Suppressor macrophage treated with lipopolysaccharide for 1 hour (primary cell): ENCODE measurements around the gene AMELX.

Source experiments
- DNase-seq, 3 donors: peaks; one replicate each; pipeline ENCODE4 v3.0.0-alpha.2; 2020 to 2022

Gene AMELX

DNA sequence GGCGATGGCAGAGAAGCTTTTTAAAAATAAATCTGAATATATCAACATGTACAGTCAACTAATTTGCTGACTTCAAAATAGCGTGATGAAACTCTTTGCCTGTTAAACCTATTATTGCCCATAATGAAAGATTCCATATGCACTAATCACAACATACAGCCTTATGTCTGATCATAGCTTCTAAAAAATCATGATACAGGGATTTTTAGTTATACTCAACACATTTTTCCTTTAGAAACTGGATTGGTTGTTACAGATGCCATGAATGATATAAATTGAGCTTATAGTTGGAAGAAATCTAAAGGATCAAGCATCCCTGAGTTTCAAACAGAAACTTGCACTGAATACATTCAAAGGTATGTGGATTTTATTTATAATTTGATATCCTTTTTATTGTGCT, at the start of gene AMELX:
Gene AMELX (plus strand): TSS at position 301 of the 400 bp plus-strand sequence. CDS start 1,376 bp downstream, outside the sequence.
- DNase-seq = no peak

GRCh38 chrX:11244636-11245035, 48.6 kb upstream of the AMELX start:
- DNase-seq = no peak

DNA sequence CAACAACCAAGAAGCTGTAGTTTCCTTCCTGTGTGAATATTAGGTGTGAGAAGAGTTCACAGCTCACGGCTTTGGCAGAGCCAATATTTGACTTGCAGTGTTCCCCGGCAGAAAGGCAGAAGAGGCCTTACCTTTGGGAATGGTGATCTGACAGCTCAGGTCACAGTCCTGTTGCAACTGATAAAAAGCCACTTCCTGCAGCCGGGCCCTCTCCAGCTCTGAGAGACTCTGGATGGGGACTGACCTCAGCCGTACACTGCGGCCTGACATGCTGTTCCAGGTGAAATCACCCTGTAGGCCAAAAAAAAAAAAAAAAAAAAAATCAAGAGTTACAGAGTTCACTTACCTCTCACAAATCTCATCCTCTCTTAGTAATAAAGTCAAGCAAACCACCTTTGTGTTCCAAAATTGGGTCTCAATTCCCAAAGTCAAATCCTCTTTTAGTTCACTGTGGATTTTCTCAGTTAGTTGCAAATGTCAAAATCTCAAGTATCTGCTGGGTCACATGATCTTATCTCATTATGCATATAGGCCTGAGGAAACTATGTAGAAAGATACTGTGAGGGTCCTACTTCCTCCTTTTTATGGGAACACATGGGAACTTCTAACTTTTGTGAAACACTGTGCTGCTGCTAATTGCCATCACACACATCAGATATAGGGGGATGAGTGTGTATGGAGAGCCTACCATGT, 38.6 kb upstream of the AMELX start:
- no peak for DNase-seq

GRCh38 chrX:11257290-11257689, 35.9 kb upstream of the AMELX start:
- no peak for DNase-seq

GRCh38 chrX:11257711-11258110, 35.5 kb upstream of the AMELX start:
- no peak for DNase-seq

DNA sequence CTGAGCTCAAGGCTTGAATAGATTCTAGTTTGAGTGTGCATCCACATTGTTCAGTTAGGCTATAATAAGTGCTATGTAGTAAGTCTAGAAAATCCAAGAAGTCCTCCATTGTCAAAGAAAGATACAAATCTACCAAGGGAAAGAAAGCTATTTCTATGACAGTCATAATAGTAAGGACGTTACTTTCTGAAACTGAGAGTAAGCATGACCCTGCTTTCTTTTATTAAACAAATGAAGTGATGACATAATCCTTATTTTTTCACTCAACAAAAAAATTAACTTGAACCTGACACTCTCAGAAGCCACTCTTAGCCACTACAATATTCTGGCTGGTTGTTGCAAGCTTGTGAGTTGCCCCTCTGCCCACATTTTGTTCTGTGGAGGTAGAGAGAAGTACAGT, 33.8 kb upstream of the AMELX start:
- no peak for DNase-seq

- no peak for DNase-seq
Measured at GRCh38 chrX:11261260-11261659, 32.0 kb upstream of the AMELX start.

DNA sequence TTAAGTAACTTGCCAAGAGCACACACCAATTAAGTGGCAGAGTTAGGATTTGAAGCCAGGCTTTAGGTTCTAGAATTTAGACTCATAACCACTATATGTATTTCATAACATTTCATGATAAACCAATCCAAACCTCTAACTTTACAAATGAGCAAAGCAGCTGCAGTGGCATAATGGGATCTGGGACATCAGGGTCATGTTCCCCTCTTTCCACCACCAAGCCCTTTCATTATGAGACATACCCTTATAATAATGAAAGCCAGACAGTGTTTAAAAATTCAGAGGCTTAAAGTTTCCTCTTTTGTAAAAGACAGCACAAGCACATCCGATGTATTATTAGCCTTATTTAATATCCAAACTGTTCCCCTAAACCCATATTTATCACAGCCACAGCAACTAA, 28.3 kb upstream of the AMELX start:
- DNase-seq = no peak

DNA sequence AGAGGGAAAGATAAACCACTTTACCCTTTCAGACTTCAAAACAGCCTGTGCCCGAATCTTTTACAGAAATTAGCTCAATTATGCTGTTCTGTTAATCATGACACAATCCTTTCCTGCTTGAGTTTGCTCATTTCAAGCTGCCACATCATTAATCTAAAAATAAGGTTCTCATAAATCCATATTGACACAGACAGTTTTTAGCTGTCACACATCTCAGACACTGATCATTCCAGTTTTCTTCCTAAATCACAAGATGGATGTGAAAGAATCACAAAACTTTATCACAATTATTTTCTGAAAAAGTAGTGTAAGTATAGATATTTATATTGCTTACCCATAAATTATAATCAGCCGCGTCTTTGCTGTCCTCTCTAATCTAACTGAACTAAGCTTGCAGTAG, 27.9 kb upstream of the AMELX start:
- DNase-seq = peak in 1 of 3 donors; percentile 21

DNA sequence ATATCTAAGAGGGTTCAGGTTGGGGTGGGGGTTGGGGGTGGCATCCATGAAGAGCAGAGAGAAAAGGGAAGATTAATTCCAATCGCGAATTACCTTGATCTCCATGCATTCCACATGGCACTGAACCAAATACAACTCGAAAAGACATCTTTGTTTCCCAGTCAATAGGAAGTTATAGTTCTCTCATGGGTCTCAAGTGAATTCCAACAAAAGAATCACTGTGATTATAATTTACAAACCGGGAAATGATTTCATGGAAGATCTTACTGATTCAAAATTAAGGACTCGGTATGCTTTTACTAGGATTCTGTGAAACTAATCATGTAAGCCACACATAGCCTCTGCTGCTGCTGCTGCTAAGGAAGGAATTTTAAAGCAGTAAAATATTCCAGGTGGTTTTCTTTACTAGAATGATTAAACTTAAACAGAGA, 26.6 kb upstream of the AMELX start:
- no peak for DNase-seq

GRCh38 chrX:11267425-11267824, 25.8 kb upstream of the AMELX start:
- DNase-seq = no peak

- peak; percentile 40 to 76 (median 64) for DNase-seq
Measured at GRCh38 chrX:11269006-11269405, 24.2 kb upstream of the AMELX start.

- no peak for DNase-seq
Measured at GRCh38 chrX:11269996-11270395, 23.2 kb upstream of the AMELX start.

- no peak for DNase-seq
Measured at GRCh38 chrX:11272290-11272689, 20.9 kb upstream of the AMELX start.

- DNase-seq = no peak
Measured at GRCh38 chrX:11272863-11273262, 20.4 kb upstream of the AMELX start.

GRCh38 chrX:11273544-11273943, 19.7 kb upstream of the AMELX start:
- no peak for DNase-seq

GRCh38 chrX:11282043-11282442, 11.2 kb upstream of the AMELX start:
- DNase-seq = no peak

GRCh38 chrX:11285651-11286050, 7.6 kb upstream of the AMELX start:
- peak; percentile 4 to 42 (median 31) for DNase-seq

- peak in 2 of 3 donors; percentile 7 to 15 for DNase-seq
Measured at GRCh38 chrX:11287505-11287904, 5.7 kb upstream of the AMELX start.

- no peak for DNase-seq
Measured at GRCh38 chrX:11290416-11291102, 2.7 kb upstream of the AMELX start.

- no peak for DNase-seq
Measured at GRCh38 chrX:11296051-11296450, 2.8 kb downstream of the AMELX start.

DNA sequence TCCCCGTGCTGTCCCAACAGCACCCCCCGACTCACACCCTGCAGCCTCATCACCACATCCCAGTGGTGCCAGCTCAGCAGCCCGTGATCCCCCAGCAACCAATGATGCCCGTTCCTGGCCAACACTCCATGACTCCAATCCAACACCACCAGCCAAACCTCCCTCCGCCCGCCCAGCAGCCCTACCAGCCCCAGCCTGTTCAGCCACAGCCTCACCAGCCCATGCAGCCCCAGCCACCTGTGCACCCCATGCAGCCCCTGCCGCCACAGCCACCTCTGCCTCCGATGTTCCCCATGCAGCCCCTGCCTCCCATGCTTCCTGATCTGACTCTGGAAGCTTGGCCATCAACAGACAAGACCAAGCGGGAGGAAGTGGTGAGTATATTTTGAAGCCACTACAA, 5.4 kb downstream of the AMELX start:
- no peak for DNase-seq

- no peak for DNase-seq
Measured at GRCh38 chrX:11304829-11305228, 11.6 kb downstream of the AMELX start.

DNA sequence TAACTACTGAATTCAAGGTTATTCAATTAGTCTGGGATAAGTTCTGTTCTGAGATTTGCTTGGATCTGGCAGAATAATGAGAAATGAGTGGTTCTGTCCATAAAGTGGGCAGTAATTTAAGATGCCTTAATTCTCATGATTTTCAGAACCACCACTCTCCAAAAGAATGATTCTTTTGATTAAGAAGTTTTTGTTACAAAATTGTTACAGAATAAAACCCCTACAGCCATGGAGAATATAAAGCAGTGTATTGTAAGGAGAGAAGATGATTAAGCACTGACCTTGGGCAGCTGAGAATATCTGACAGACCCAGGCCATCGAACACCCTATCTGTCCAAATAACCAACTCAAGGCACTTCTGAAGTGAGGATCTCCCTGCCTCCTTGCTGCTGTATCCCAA, 12.4 kb downstream of the AMELX start:
- DNase-seq = no peak

GRCh38 chrX:11309220-11309619, 16.0 kb downstream of the AMELX start:
- DNase-seq = no peak
